Pulmonary artery endothelial cell (primary cell): ENCODE measurements around the gene NYAP1. TPM values are rescaled to one million over a fixed set of nuclear protein-coding genes. Genes with fewer than 3 reads are reported as not detected.

Experiments
- DNase-seq: peaks from one replicate; pipeline ENCODE4 v3.0.0-alpha.2; 2011; ENCODE audit warnings: low read depth, low spot score
- total RNA-seq: library from RNA; depleted of rRNA; stranded (reverse); fragments of >200 nt; gene quantifications from 2 replicates; pipeline ENCODE4 v1.2.3, GENCODE V29; 2014

NYAP1 gene
- total RNA-seq, 1 donor from 2014 or later, result 4.2 TPM

DNA sequence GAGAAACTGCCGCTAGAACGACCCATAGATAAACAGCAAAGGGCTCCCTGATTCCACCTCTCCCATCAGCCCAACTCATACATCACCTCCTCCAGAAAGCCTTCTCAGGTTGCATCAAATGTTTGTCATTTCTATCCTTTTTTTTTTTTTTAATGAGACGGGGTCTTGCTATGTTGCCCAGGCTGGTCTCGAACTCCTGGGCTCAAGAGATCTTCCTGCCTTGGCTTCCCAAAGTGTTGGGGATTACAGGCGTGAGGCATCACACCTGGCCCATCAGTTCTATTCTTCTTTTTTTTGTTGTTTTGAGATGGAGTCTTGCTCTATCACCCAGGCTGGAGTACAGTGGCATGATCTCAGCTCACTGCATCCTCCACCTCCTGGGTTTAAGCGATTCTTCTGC is 26.7 kb upstream of the NYAP1 start:
- no peak for DNase-seq

DNA sequence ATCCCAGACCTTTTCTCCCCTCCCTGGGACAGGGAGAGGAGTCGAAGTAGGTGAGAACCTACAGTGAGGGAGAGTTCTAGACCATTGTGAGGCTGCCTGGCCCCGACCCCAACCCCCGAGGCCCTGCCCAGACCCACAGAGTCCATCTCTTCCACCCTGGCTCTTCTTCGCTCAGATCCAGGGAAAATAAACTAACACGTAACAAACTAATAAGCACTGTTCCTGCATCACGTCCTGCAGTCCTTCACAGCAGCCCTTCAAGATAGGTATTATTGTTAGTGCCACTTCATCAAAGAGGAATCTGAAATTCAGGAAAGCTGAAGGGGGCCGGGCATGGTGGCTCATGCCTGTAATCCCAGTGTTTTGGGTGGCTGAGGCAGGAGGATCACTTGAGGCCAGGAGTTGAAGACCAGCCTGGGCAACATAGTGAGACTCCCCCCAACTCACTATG is 19.5 kb upstream of the NYAP1 start, which contains the start of gene SPACDR:
TSS of gene SPACDR (minus strand) at position 51 of the 451 bp plus-strand sequence. CDS start 235 bp downstream, outside the sequence.
- no peak for DNase-seq

DNA sequence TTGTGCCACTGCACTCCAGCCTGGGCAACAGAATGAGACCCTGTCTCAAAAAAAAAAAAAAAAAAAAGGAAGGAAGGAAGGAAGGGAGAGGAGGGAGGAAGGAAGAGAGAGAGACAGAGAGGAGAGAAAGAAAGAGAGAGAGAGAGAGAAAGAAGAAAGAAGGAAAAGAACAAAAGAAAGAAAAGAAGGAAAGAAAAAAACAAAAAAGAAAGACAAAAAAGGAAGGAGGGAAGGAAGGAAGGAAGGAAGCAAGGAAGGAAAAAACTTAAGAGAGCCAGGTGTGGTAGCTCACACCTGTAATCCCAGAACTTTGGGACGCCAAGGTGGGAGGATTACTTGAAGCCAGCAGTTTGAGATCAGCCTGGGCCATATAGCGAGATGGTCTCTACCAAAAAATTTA is 18.9 kb upstream of the NYAP1 start:
- DNase-seq, result no peak

DNA sequence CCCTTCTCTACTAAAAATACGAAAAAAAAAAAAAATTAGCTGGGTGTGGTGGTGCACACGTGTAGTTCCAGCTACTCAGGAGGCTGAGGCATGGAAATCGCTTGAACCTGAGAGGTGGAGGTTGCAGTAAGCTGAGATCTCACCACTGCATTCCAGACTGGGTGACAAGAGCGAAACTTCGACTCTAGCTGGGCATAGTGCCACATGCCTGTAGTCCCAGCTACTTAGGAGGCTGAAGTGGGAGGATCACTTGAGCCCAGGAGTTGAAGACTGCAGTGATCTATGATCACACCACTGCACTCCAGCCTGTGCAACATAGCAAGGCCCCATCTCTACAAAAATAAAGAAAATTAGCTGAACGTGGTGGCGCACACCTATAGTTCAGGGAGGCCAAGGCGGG is 18.4 kb upstream of the NYAP1 start:
- no peak for DNase-seq

DNA sequence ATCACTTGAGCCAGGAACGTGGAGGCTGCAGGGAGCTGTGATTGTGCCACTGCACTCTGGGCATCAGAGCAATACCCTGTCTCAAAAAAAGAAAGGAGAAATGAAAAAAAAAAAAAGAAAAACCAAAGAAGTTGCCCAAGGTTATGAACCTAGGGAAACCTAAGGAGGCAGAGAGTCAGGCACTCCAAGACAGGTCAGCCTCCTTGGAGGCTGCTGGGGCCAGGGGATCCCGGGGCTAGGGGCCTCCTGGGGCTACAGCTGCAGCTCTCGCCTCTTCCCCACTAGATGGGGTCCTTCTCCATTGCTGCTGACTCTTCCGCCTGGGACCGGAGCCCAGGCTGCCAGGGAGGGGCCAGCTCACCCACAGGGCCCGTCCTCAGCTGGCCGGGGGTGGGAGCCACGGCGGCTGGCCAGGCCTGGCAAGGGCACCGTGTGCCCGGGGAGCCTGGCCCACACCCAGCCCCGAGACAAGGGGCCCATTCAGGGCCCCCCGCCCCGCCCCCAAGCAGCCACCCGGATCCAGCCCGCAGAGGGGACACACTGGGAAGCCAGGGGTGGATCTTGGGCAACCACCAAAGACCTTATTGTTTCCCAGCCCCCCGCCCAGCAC is 17.9 kb upstream of the NYAP1 start:
- DNase-seq, result no peak

DNA sequence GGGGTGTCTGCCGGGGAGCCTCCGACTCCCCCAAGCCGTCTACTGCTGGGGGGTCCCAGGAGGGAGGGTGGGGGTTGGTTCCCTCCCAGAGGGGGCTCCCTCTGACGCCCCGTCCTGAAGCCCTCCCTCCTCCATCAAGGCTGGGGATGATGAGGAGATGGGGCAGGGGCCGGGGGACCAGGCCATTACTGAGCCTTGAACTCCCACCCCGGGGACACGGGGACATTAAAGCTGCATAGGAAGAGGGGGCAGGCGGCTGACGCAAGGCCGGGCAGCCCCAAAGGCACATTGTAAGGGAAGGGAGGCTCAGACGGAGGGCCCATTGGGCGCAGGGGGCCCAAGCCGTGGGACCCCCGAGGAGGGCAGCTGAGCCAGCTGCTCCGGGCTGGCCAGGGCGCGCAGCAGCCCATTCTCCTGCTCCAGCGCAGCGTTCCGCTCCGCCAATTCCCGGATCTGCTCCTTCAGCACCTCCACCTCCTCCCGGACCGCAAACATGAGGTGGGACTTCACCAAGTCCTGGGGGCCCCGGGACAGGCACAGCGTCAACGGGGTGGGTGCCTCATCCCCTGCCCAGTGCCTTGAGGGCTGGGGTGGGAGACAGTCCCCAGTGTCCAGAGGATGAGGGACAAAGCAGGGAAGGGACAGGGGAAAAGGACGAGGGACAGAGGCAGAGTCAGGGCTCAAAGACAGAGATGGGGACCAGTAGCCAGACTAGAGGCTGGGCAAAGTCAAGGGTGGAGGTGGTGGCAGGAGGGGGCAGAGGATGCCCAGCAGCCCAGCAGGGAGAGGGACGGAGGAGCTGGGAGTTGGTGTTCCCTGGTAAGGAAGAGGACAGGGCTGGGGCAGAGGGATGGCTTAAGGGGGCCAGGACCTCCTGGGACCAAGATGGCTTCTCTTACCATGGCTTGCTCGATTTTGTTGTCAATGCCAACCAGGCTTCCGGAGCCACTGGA is 16.8 kb upstream of the NYAP1 start:
- no peak for DNase-seq

DNA sequence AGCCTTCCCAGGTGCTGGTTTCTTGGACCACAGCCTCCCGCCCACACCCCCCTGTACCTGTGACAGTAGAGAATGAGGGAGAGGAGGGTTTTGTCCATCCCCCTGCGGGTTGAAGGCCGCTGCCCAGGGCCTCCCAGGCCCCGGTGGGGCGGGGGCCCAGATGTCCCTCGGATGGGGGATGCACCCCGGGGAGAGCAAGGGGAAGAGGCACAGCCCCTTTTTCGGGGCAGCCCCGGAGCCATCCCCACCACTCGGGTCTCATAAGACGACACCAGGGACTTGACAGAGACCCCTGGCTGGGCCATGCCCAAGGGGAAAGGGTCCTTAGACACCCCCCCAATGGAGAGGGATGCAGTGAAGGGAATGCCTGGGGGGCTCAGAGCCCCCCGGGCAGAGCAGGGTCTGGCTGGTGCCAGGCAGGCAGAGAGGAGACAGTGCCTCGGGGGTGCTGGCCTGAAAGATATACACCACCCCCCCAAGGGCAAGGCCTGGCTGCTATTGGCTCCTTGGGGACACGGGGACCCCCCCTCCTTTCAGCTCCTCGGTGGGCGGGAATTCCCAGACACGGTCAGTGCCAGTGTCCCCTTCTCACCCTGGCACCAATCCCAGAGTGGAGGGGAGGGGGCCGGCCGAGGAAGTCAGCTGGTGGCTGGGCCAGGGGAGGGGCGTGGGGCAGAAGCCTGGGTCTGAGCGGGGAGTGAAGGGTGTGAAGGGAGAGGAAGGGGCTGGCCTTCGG is 15.9 kb upstream of the NYAP1 start:
- DNase-seq, result no peak

DNA sequence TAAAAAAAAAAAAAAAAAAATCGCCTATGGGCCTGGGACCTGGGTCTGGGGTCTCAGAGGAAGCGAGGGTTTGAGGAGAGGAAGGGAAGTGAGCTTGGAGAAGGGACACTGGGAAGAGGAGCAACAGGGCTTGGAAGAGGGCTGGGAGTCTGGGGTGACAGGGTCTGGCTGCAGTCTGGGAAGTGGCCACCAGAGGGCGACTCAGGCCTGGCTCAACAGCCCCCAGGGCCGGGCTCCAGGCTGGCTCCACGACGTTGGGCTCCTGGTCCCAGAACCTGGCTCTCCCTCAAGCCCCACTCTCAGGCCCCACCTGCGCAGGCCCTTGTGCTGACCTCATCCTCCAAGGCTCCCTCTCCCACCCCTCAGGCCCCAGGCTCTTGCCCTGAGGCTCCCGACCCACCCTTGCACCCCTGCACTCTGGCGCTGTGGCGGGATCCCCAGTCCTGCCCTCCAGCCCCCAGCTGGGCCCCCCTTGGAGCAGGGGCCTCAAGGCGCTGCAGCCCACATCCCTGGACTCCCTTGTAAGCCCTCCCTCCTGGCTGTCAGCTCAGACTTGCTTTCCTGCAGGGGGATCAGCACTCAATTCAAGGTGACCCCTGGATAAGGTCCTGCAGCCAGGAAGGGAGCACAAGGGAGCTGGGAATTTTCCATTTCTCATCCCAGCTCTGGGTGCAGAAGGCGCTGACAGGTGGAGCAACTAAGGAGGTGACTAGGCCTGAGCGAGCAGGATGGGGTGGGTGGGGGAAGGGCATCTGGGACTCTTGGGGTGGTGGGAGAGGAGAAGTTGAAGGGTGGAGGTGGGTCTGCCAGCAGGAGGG is 14.3 kb upstream of the NYAP1 start:
- peak; percentile 33 for DNase-seq

DNA sequence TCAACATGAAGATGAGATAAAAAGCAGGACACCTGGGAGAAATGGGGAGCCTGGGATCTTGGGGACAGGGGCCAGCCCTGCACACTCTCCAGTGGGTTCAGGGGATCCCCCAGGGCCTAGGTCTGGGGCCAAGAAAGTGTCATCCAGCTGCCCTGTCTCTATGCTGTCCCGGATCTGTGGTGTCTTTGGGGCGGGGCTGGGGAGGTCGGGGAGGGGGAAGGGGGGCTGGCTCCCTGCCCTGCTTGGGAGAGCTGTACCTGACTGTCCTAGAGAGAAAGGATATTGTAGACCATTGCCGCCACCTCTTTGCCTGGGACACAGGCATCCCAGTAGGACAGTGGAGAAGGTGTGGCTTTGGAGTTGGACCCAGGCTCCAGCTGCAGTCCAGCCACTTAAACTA is 12.7 kb upstream of the NYAP1 start:
- DNase-seq, result no peak

DNA sequence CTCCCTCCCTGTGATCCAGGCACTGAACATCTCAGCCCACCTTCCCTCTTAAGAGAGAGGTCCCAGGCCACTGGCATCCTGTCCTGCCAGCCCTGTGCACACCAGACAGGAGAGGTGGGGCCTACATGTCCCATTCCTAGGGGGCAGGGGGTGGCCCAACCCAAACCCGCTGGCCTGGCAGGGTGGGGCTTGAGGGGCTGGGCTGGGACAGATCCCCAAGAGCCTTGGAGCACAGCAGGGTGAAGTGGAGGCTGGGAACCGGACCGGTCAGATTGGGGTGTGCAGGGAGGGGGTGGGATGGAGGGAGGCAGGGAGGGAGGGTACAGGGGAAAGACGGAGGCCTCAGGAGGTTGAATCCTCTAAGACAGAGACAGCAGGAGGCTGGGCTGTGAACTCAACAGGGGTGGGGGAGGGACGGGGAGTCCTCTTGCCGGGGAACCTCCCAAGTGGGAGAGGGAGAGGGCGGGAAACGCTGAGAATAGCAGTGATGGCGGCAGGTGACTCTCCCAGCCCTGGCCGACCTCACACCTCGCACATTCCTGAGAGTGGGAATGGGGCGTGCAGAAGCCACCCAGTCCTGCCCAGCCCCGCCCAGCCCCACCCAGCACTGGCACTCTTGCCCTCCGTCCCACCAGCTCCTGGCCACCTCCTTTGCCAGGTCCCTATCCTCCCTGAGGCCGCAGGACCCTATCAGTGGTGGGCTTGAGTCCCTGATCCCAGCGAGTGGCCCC is 11.4 kb upstream of the NYAP1 start:
- DNase-seq, result no peak

DNA sequence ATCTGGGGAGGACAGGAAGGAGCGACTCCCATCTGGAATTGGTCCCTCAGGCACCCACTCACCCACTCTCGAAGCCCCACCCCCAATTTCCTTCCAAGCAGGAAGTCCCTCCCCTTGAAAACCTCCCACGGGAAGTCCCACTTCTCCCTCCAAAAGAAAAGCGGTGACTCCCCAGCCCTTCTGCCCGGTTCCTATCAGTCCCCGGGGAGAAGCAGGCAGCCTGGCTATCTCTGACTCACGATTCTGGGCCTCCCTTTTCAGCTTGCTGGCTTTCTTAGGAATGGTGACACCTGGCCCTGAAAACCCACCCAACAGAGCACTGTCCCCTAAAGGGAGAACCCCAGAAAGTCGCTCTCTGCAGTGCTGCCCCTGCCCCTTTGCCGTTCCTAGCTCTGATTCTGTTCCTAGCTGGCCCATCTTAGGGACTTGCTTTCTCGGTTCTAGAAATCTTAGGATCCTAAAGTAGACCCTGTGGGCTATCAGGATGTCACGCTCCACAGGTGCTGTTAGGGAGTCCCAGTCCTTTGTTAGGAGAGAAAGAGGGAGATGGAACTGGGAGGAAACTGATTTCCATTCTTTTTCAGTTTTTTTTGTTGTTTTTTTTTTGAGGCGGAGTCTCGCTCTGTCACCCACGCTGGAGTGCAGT is 10.8 kb upstream of the NYAP1 start:
- DNase-seq, result no peak

DNA sequence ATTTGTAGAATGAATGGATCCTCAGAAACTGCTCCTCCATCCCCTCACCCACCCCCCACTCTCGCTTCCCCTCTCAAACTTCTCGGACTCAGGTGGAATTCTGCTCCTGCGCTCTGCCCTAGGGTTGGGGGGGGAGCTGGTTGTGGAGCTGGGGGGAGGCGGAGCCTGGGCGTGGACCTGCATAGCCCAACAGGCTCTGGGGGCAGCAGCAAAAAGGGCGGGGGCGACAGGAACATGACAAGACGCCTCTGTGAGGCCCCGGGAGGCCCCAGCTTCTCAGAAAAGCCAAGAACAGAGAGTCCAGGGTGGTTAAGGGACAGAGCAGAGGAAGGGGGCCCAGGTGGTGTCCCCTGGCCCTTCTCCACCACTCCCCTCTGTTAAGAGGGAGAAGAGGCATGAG is 8.2 kb upstream of the NYAP1 start:
- DNase-seq, result no peak

DNA sequence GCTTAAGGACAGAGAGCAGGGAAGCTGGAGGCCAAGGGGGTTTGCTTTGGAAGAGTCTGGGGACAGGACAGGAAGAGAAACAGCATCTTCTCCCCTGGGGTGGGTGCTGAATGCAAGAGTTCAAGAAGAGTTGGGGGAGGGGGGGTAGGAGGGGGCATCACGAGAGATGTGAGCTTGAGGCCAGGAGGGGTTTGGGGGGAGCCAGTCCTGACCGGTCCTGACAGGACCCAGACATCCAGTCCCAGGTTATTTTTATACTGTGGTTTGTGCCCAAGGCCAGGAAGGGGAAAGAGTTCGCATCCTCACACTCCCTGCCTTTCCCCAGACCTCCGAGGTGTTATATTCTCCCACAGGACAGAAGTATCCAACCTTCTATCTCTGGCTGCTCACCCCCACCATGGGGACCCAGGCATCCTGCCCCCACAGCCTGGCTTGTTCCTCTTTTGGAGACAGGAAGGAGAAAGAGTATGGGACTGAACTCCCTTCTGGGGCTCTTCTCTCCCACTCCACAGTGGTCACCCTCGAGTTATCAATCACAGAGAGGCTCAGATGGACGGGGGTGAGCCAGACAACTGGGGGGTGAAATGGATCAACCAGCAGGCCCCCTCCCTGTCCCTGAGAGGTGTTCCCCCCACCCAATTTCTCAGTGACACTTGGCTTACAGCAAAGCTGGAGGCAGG is 7.5 kb upstream of the NYAP1 start:
- DNase-seq, result no peak

DNA sequence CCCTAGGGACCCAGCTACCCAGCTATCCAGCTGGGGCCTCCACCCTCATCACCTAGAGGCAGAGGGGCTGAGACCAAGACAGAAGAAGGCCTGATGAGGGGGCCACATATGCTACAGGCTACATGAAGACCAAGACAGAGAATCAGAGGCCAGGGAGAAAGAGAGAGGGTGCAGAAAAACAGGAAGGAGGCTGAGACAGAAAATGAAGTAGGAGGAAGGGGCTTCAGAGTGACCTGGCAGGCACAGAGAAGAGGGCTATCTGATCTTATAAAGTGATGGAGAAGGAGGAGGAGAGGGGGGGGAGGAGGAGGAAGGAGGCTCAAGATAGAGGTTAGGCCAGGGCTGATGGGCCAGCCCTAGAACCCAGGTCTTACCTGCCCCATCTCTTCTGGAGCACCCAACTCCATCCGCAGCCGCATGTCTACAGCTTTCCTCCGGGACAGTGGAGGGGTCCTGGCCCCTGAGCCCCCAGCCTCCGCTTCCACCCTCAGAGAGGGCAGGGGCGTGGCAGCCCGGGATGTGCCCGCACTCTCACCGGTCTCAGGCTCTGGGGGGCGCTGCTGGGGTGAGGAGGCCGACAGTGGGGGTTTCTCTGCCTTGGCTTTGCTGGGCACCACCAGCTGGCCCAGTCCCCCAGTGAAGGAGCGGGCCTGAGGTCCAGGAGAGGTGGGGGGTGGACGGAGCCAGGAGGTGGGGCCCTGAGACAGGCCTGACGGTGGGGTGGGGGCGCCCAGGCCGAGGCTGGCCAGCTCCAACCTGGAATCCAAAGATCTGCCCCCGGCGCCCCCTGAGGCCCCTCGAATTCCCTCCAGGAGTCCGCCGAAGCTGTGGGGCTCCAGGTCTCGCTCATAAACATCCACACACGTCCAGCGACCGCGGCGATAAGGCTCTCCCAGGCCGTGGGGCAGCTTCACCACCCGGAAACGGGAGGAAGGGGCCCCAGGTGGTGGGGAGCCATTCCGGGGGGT is 6.5 kb upstream of the NYAP1 start:
- no peak for DNase-seq

DNA sequence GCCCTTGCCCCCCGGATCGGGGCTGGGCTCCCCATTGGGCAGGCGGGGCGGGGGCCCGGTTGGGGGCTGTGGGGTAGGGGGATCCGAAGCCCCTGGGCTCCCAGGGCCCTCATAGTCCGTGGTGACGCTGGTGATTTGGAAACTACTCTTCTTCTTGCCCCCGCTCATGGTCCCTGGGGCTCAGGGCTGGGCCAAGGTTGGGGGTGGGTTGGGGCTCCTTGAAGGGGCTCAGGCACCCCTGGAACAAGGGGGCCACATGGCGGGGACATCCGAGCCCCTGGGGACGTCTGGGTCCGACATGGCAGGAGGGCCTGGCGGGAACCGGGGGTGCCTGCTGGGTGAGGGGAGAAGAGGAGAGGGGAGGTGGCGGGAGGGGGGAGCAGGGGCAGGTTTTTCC is 5.9 kb upstream of the NYAP1 start:
- no peak for DNase-seq

DNA sequence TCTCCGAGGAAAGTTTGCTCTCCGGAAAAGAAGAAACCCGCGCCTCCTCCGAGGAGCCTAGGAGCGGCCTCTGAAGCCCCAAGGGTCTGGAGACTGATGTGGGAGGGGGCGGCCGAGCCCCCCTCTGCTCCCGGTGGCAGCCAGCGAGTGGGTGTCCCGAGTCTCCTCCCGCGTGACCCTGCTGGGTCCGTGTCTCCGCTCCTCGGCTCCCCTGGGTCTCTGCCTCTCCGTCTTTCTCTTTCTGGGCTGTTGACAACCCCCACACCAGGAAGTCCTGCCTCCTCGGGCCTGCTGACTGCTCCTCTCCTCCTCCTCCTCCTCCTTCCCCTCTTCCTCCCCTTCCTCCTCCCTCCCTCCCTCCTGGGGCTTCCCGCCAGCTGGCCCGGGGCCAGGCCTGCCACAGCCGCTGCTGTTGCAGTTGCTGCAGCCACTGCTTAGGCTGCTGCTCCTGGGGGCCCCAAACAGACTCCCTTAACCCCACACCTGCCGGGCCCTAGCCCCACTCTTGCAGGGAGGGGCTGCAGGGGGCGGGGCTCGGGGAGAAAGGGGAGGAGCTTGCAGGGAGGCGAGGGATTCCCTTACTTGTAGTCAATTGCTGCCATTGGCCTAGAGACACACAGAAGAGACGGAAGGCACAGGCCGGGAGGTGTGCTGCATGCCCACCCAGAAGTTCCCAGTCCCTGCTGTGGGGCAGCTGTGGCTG is 4.6 kb upstream of the NYAP1 start, which contains the start of gene TSC22D4:
TSS of gene TSC22D4 (minus strand) at position 257 of the 703 bp plus-strand sequence. CDS start 1,176 bp downstream, outside the sequence.
- DNase-seq, result peak; percentile 78

DNA sequence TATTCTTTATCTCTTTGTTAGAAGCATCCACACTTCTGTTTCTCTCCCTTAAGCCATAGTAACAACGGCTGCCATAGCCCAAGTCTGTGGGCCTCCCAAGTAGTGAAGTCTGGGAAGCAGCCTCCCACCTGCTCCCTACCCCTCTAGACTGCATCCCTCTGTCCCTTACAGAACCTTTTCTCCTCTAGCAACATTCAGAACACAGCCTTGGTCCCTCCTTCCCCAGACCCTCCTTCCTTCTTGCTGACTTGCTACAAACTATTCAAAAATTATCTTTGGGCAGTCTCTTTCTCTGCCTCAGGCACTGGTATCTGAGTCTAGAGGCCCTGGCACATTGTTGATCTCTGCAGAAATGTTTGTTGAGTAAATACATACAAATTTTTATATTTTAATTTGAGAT is 2.3 kb upstream of the NYAP1 start:
- DNase-seq, result no peak
